ENCODE measurements around the gene ZNF609. TPM values are rescaled to one million over a fixed set of nuclear protein-coding genes. Genes with fewer than 3 reads are reported as not detected.

The ZNF609 gene
- total and polyA plus RNA-seq, 9 donors = 12.1 to 20.8 (median 16.9) TPM

- H3K9me3 ChIP-seq (replicated peaks; ENCODE audit: control insufficient read depth, low read depth, low read length) = no peaks in the 10 kb centered on the region
- H3K27ac ChIP-seq (ENCODE audit: low read length) = no peak overlapping the region
- peaks cover 2% of the 10 kb centered on the region for H3K4me1 ChIP-seq (ENCODE audit: control insufficient read depth, insufficient read depth, low read length)
- DNase-seq = no peak
- H3K36me3 ChIP-seq (ENCODE audit: control insufficient read depth, insufficient read depth, low read length) = peaks cover under 1% of the 10 kb centered on the region
- H3K27me3 ChIP-seq (ENCODE audit: control insufficient read depth, insufficient read depth, low read length) = no peaks in the 10 kb centered on the region
- WGBS (ENCODE audit: insufficient coverage) = no CpG with 5 or more reads among the region's 1 CpG
- H3K4me3 ChIP-seq (ENCODE audit: low read length) = no peak overlapping the region
Observed at GRCh38 chr15:64617727-64618126, 157.3 kb downstream of the ZNF609 start.

- 89% methylated on average over 1 of the region's 5 CpGs for WGBS (ENCODE audit: insufficient coverage)
- Histone ChIP-seq H3K4me1 (ENCODE audit: control insufficient read depth, insufficient read depth, low read length) (peaks cover 2% of the 10 kb centered on the region), H3K27me3 (ENCODE audit: control insufficient read depth, insufficient read depth, low read length) (no peaks in the 10 kb centered on the region), H3K27ac (ENCODE audit: low read length) (no peak overlapping the region), H3K4me3 (ENCODE audit: low read length) (no peak overlapping the region), H3K36me3 (ENCODE audit: control insufficient read depth, insufficient read depth, low read length) (peaks cover 4% of the 10 kb centered on the region), H3K9me3 (replicated peaks; ENCODE audit: control insufficient read depth, low read depth, low read length) (no peaks in the 10 kb centered on the region)
- no peak for DNase-seq
Observed at GRCh38 chr15:64618138-64618537, 157.8 kb downstream of the ZNF609 start.

DNA sequence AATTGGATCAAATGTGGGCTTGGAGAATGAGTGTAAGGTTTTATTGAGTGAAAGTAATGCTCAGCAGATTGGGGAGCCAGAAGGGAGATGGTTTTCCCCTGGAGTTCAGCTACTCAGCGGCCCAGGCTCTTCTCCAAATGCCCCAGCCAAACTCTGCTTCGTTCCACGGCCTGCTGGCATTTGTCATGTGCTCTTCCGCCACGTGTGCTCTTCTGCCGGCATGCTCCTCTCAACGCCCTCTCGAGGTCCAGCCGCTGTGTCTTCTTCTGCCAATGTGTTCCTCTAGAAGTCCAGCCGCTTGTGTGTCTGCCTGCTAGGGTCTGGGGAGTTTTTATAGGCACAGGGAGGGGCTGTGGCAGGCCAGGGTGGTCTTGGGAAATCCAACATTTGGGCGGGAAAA is 158.2 kb downstream of the ZNF609 start:
- Histone ChIP-seq H3K27ac (ENCODE audit: low read length) (no peak overlapping the region), H3K9me3 (replicated peaks; ENCODE audit: control insufficient read depth, low read depth, low read length) (no peaks in the 10 kb centered on the region), H3K27me3 (ENCODE audit: control insufficient read depth, insufficient read depth, low read length) (no peaks in the 10 kb centered on the region), H3K4me3 (ENCODE audit: low read length) (no peak overlapping the region), H3K4me1 (ENCODE audit: control insufficient read depth, insufficient read depth, low read length) (peaks cover 2% of the 10 kb centered on the region), H3K36me3 (ENCODE audit: control insufficient read depth, insufficient read depth, low read length) (peaks cover 4% of the 10 kb centered on the region)
- no peak for DNase-seq
- 70% methylated on average over 6 of the region's 11 CpGs for whole genome bisulfite sequencing (ENCODE audit: insufficient coverage)

- DNase-seq = peak; percentile 36
- no peaks in the 10 kb centered on the region for H3K9me3 ChIP-seq (replicated peaks; ENCODE audit: control insufficient read depth, low read depth, low read length)
- peaks cover 2% of the 10 kb centered on the region for H3K4me1 ChIP-seq (ENCODE audit: control insufficient read depth, insufficient read depth, low read length)
- H3K27ac ChIP-seq (ENCODE audit: low read length) = no peak overlapping the region
- peaks cover 6% of the 10 kb centered on the region for H3K36me3 ChIP-seq (ENCODE audit: control insufficient read depth, insufficient read depth, low read length)
- H3K4me3 ChIP-seq (ENCODE audit: low read length) = no peak overlapping the region
- 53% methylated on average over 1 of the region's 1 CpG for WGBS (ENCODE audit: insufficient coverage)
- no peaks in the 10 kb centered on the region for H3K27me3 ChIP-seq (ENCODE audit: control insufficient read depth, insufficient read depth, low read length)
Observed at GRCh38 chr15:64619880-64620839, 159.8 kb downstream of the ZNF609 start.

GRCh38 chr15:64621056-64621455 is 160.7 kb downstream of the ZNF609 start:
- peaks cover 2% of the 10 kb centered on the region for H3K4me1 ChIP-seq (ENCODE audit: control insufficient read depth, insufficient read depth, low read length)
- no peaks in the 10 kb centered on the region for H3K9me3 ChIP-seq (replicated peaks; ENCODE audit: control insufficient read depth, low read depth, low read length)
- DNase-seq = no peak
- no peak overlapping the region for H3K27ac ChIP-seq (ENCODE audit: low read length)
- H3K4me3 ChIP-seq (ENCODE audit: low read length) = no peak overlapping the region
- H3K36me3 ChIP-seq (ENCODE audit: control insufficient read depth, insufficient read depth, low read length) = peaks cover 6% of the 10 kb centered on the region
- H3K27me3 ChIP-seq (ENCODE audit: control insufficient read depth, insufficient read depth, low read length) = no peaks in the 10 kb centered on the region
- WGBS (ENCODE audit: insufficient coverage) = no CpG with 5 or more reads among the region's 3 CpGs

GRCh38 chr15:64622410-64623260 is 162.3 kb downstream of the ZNF609 start:
- Histone ChIP-seq H3K36me3 (ENCODE audit: control insufficient read depth, insufficient read depth, low read length) (peaks cover 6% of the 10 kb centered on the region), H3K27ac (ENCODE audit: low read length) (no peak overlapping the region), H3K9me3 (replicated peaks; ENCODE audit: control insufficient read depth, low read depth, low read length) (no peaks in the 10 kb centered on the region), H3K27me3 (ENCODE audit: control insufficient read depth, insufficient read depth, low read length) (no peaks in the 10 kb centered on the region), H3K4me1 (ENCODE audit: control insufficient read depth, insufficient read depth, low read length) (peaks cover 2% of the 10 kb centered on the region), H3K4me3 (ENCODE audit: low read length) (no peak overlapping the region)
- DNase-seq = no peak
- 60% methylated on average over 2 of the region's 7 CpGs for WGBS (ENCODE audit: insufficient coverage)

GRCh38 chr15:64623347-64623996 is 163.1 kb downstream of the ZNF609 start:
- no peak overlapping the region for H3K4me3 ChIP-seq (ENCODE audit: low read length)
- H3K27me3 ChIP-seq (ENCODE audit: control insufficient read depth, insufficient read depth, low read length) = no peaks in the 10 kb centered on the region
- peaks cover 6% of the 10 kb centered on the region for H3K36me3 ChIP-seq (ENCODE audit: control insufficient read depth, insufficient read depth, low read length)
- no peak overlapping the region for H3K27ac ChIP-seq (ENCODE audit: low read length)
- no peak for DNase-seq
- H3K9me3 ChIP-seq (replicated peaks; ENCODE audit: control insufficient read depth, low read depth, low read length) = no peaks in the 10 kb centered on the region
- peaks cover 2% of the 10 kb centered on the region for H3K4me1 ChIP-seq (ENCODE audit: control insufficient read depth, insufficient read depth, low read length)
- no CpG with 5 or more reads among the region's 2 CpGs for WGBS (ENCODE audit: insufficient coverage)

DNA sequence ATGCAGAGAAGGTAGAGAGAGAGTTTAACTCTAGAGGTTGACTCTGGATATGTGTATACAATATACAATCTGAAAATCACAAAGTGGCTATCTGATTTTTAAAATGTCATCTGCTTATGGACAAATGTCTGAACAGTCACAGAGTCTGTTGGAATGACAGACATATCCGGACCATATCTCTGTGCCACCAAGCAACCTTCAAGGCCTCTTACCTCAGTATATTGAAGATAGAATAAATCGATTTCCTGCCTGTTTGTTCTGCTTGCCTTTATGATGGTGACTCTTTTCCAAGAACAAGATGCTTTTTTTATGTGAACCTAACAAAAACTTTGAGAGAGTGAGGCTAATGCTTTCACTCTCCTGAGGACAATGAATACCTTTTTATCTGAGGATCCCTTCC is 163.9 kb downstream of the ZNF609 start:
- no CpG with 5 or more reads among the region's 2 CpGs for WGBS (ENCODE audit: insufficient coverage)
- peaks cover 6% of the 10 kb centered on the region for H3K36me3 ChIP-seq (ENCODE audit: control insufficient read depth, insufficient read depth, low read length)
- no peaks in the 10 kb centered on the region for H3K27me3 ChIP-seq (ENCODE audit: control insufficient read depth, insufficient read depth, low read length)
- no peak overlapping the region for H3K4me3 ChIP-seq (ENCODE audit: low read length)
- H3K27ac ChIP-seq (ENCODE audit: low read length) = no peak overlapping the region
- peaks cover 2% of the 10 kb centered on the region for H3K4me1 ChIP-seq (ENCODE audit: control insufficient read depth, insufficient read depth, low read length)
- H3K9me3 ChIP-seq (replicated peaks; ENCODE audit: control insufficient read depth, low read depth, low read length) = no peaks in the 10 kb centered on the region
- DNase-seq = no peak

DNA sequence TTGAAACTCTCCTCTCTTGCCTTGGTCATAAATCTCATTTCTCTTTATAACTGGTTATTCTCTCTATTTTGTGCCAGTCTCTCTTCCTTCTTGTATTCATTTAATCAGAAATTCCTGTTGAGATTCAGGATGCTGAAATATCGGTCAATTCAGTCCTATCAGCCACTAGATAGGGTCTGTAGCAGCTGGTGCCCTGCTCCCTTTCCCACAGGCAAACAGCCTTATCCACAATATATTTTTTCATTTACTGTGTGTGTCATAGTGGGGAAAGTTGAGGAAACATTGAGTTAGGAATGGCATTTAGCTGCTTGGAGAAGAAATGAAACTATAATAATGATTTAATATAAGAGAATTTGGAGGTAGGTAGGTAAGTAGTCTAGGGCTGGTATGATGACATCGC is 168.7 kb downstream of the ZNF609 start:
- Histone ChIP-seq H3K27ac (ENCODE audit: low read length) (no peak overlapping the region), H3K4me3 (ENCODE audit: low read length) (no peak overlapping the region), H3K9me3 (replicated peaks; ENCODE audit: control insufficient read depth, low read depth, low read length) (no peaks in the 10 kb centered on the region), H3K27me3 (ENCODE audit: control insufficient read depth, insufficient read depth, low read length) (no peaks in the 10 kb centered on the region), H3K4me1 (ENCODE audit: control insufficient read depth, insufficient read depth, low read length) (no peaks in the 10 kb centered on the region), H3K36me3 (ENCODE audit: control insufficient read depth, insufficient read depth, low read length) (peaks cover 8% of the 10 kb centered on the region)
- no CpG with 5 or more reads among the region's 2 CpGs for WGBS (ENCODE audit: insufficient coverage)
- no peak for DNase-seq
